HepG2 (cell line): ENCODE data around the gene ARID3C. TPM values are rescaled to one million over a fixed set of nuclear protein-coding genes. Genes with fewer than 3 reads are reported as not detected.

Experiments
- FOXA3 ChIP-seq: IDR thresholded peaks from 2 replicates; pipeline ENCODE4 v1.6.1; 2016; ENCODE audit warnings: missing genetic modification reagents, missing compliant biosample characterization
- GABPB1 ChIP-seq: IDR thresholded peaks from 2 replicates; pipeline ENCODE4 v1.6.1; 2016; ENCODE audit warnings: mild to moderate bottlenecking, missing genetic modification reagents, moderate library complexity, missing compliant biosample characterization
- HOXA7 ChIP-seq: sonication (generic); formaldehyde crosslinking; IDR thresholded peaks from 2 replicates; pipeline ENCODE4 v1.8.1; 2022; ENCODE audit warnings: mild to moderate bottlenecking, missing genetic modification reagents, moderate library complexity
- HOXD1 ChIP-seq: sonication (generic); formaldehyde crosslinking; IDR thresholded peaks from 2 replicates; pipeline ENCODE4 v1.5.0; 2020; ENCODE audit warnings: missing genetic modification reagents
- NCOA5 ChIP-seq: sonication (generic); formaldehyde crosslinking; IDR thresholded peaks from 2 replicates; pipeline ENCODE4 v1.4.0; 2020; ENCODE audit warnings: missing genetic modification reagents
- NCOR1 ChIP-seq: fragments of 200-600 bp; sonication (generic); IDR thresholded peaks from 2 replicates; pipeline ENCODE4 v1.7.0; 2017; ENCODE audit warnings: antibody characterized with exemption, low read length, borderline replicate concordance
- SAFB2 ChIP-seq: sonication (generic); formaldehyde crosslinking; IDR thresholded peaks from 2 replicates; pipeline ENCODE4 v1.5.1; 2020; ENCODE audit warnings: missing genetic modification reagents, low read depth, mild to moderate bottlenecking, borderline replicate concordance
- SCMH1 ChIP-seq: sonication (generic); formaldehyde crosslinking; IDR thresholded peaks from 2 replicates; pipeline ENCODE4 v1.9.0; 2021; ENCODE audit warnings: missing genetic modification reagents, mild to moderate bottlenecking, borderline replicate concordance
- SMAD1 ChIP-seq: sonication (generic); formaldehyde crosslinking; IDR thresholded peaks from 2 replicates; pipeline ENCODE4 v1.4.0; 2020; ENCODE audit warnings: missing genetic modification reagents, low read depth, mild to moderate bottlenecking, borderline replicate concordance
- ZNF292 ChIP-seq: sonication (generic); formaldehyde crosslinking; IDR thresholded peaks from 2 replicates; pipeline ENCODE4 v1.8.1; 2022; ENCODE audit warnings: mild to moderate bottlenecking, low read depth, missing genetic modification reagents, borderline replicate concordance
- ZNF550 ChIP-seq: sonication (generic); formaldehyde crosslinking; IDR thresholded peaks from 2 replicates; pipeline ENCODE4 v1.4.0; 2020; ENCODE audit warnings: mild to moderate bottlenecking, missing genetic modification reagents, borderline replicate concordance
- ZNF558 ChIP-seq: sonication (generic); formaldehyde crosslinking; IDR thresholded peaks from 2 replicates; pipeline ENCODE4 v1.9.0; 2022; ENCODE audit warnings: mild to moderate bottlenecking, missing genetic modification reagents, borderline replicate concordance
- polyA plus RNA-seq, 8 experiments: library from polyadenylated mRNA; depleted of rRNA in 3 of 8; stranded (reverse) in 7 of 8; unstranded in 1 of 8; fragments of >200 nt; fragmentation: Illumina TruSeq in 4 of 8; extraction: Trizol in 4 of 8; gene quantifications; 2 replicates each; pipeline versions ENCODE4 v1.2.1 to v1.2.3, GENCODE V29; 2011 to 2016; ENCODE audit warnings: low read depth in 4 of 8, missing spikeins in 1 of 8, mixed read lengths in 1 of 8; ENCODE audit not compliant: insufficient read depth in 1 of 8
- total RNA-seq, 5 experiments: library from RNA; depleted of rRNA; stranded (reverse); fragments of >200 nt; fragmentation: Illumina TruSeq; extraction: Trizol; gene quantifications; 2 replicates each; pipeline ENCODE4 v1.2.3, GENCODE V29; 2016; ENCODE audit warnings: low read depth in 1 of 5
- TF ChIP-seq, protein P1 (sequence below): IDR thresholded peaks from 2 replicates; pipeline ENCODE4 v1.6.1; 2016; ENCODE audit warnings: missing genetic modification reagents, missing compliant biosample characterization
- TF ChIP-seq, protein P2 (sequence below): sonication (generic); formaldehyde crosslinking; IDR thresholded peaks from 2 replicates; pipeline ENCODE4 v1.5.0; 2020; ENCODE audit warnings: mild to moderate bottlenecking, missing genetic modification reagents, moderate library complexity
- TF ChIP-seq, protein P3 (sequence below): IDR thresholded peaks from 2 replicates; pipeline ENCODE4 v1.6.1; 2016; ENCODE audit warnings: missing compliant biosample characterization, missing genetic modification reagents, borderline replicate concordance
- TF ChIP-seq, protein P4 (sequence below): sonication (generic); formaldehyde crosslinking; IDR thresholded peaks from 2 replicates; pipeline ENCODE4 v1.5.1; 2020; ENCODE audit warnings: mild to moderate bottlenecking, moderate library complexity, missing genetic modification reagents
- TF ChIP-seq, protein P5 (sequence below): IDR thresholded peaks from 2 replicates; pipeline ENCODE4 v1.4.0; 2020; ENCODE audit warnings: mild to moderate bottlenecking, missing genetic modification reagents

ARID3C gene
- total and polyA plus RNA-seq, 2 of the 13 experiments (the other 11 are each of a cell fraction or from before 2014, with no cell fraction given): not detected

DNA sequence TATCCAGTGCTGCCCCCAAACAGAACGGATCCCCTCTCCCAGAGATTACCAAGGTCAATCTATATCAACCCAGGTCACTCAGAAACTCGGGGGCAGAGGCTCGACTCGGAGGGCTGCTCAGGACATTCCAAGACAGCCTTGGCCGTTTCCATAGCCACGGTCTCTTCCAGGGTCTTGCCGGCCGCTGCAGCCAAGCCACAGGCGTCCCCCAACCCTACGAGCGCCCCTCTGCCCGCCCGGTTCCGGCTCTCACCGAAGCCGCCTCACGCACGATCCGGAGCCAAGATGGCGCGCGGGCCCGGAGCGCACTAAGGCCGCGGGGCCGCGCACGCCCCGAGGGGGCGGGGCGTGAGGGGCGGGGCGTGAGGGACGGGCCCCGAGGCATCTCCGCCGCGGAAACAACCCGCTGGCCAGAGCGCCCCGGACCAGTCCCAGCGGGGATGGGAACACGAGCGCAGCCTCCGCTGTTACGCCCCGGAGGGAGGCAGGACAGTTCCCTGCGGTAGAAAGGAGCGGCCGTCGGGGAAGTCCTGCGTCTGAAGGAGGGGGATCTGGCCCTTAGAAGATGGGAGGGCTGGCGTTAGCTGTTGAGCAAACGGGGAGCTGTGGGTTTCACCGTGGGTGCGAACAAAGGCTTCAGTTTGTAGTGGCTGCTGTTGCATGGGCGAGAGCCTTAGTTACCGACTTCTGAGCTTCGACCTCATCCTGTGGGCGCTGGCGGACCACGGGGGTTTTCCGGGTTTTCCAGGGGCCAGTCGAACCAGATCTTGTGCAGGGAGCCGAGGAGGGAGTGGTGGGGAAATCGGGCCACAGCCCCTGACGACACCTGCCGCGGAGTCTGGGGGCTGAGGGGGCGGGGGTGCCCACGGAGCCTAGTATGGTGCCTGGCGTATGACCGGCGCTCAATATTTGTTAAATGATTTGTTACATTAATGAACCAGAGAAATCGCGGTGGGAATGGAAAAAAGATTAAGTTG, 16.8 kb downstream of the ARID3C start, which contains the start of gene RPP25L (continued):
- TF ChIP-seq SCMH1 (no peak), GABPB1 (CRISPR knock-in tag) (peak; percentile 67; the same call in 1 of the 2 replicates), ZNF550 (CRISPR knock-in tag) (no peak), HOXA7 (CRISPR knock-in tag) (no peak), HOXD1 (CRISPR knock-in tag) (peak; percentile 24; the same call in 1 of the 2 replicates), SMAD1 (no peak), FOXA3 (CRISPR knock-in tag) (peak; percentile 23; the same call in 1 of the 2 replicates), NCOR1 (no peak), NCOA5 (CRISPR knock-in tag) (no peak), ZNF292 (CRISPR knock-in tag) (no peak), SAFB2 (CRISPR knock-in tag) (peak; percentile 93), ZNF558 (CRISPR knock-in tag) (no peak)
- TF ChIP-seq, protein P1, sequence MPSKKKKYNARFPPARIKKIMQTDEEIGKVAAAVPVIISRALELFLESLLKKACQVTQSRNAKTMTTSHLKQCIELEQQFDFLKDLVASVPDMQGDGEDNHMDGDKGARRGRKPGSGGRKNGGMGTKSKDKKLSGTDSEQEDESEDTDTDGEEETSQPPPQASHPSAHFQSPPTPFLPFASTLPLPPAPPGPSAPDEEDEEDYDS (CRISPR knock-in tag): peak; percentile 72
- TF ChIP-seq, protein P2, sequence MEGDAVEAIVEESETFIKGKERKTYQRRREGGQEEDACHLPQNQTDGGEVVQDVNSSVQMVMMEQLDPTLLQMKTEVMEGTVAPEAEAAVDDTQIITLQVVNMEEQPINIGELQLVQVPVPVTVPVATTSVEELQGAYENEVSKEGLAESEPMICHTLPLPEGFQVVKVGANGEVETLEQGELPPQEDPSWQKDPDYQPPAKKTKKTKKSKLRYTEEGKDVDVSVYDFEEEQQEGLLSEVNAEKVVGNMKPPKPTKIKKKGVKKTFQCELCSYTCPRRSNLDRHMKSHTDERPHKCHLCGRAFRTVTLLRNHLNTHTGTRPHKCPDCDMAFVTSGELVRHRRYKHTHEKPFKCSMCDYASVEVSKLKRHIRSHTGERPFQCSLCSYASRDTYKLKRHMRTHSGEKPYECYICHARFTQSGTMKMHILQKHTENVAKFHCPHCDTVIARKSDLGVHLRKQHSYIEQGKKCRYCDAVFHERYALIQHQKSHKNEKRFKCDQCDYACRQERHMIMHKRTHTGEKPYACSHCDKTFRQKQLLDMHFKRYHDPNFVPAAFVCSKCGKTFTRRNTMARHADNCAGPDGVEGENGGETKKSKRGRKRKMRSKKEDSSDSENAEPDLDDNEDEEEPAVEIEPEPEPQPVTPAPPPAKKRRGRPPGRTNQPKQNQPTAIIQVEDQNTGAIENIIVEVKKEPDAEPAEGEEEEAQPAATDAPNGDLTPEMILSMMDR (CRISPR knock-in tag): peak; percentile 25; the same call in 1 of the 2 replicates
- TF ChIP-seq, protein P3, sequence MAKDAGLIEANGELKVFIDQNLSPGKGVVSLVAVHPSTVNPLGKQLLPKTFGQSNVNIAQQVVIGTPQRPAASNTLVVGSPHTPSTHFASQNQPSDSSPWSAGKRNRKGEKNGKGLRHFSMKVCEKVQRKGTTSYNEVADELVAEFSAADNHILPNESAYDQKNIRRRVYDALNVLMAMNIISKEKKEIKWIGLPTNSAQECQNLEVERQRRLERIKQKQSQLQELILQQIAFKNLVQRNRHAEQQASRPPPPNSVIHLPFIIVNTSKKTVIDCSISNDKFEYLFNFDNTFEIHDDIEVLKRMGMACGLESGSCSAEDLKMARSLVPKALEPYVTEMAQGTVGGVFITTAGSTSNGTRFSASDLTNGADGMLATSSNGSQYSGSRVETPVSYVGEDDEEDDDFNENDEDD (CRISPR knock-in tag): no peak
- TF ChIP-seq, protein P4, sequence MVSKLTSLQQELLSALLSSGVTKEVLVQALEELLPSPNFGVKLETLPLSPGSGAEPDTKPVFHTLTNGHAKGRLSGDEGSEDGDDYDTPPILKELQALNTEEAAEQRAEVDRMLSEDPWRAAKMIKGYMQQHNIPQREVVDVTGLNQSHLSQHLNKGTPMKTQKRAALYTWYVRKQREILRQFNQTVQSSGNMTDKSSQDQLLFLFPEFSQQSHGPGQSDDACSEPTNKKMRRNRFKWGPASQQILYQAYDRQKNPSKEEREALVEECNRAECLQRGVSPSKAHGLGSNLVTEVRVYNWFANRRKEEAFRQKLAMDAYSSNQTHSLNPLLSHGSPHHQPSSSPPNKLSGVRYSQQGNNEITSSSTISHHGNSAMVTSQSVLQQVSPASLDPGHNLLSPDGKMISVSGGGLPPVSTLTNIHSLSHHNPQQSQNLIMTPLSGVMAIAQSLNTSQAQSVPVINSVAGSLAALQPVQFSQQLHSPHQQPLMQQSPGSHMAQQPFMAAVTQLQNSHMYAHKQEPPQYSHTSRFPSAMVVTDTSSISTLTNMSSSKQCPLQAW (CRISPR knock-in tag): no peak
- TF ChIP-seq, protein P5, sequence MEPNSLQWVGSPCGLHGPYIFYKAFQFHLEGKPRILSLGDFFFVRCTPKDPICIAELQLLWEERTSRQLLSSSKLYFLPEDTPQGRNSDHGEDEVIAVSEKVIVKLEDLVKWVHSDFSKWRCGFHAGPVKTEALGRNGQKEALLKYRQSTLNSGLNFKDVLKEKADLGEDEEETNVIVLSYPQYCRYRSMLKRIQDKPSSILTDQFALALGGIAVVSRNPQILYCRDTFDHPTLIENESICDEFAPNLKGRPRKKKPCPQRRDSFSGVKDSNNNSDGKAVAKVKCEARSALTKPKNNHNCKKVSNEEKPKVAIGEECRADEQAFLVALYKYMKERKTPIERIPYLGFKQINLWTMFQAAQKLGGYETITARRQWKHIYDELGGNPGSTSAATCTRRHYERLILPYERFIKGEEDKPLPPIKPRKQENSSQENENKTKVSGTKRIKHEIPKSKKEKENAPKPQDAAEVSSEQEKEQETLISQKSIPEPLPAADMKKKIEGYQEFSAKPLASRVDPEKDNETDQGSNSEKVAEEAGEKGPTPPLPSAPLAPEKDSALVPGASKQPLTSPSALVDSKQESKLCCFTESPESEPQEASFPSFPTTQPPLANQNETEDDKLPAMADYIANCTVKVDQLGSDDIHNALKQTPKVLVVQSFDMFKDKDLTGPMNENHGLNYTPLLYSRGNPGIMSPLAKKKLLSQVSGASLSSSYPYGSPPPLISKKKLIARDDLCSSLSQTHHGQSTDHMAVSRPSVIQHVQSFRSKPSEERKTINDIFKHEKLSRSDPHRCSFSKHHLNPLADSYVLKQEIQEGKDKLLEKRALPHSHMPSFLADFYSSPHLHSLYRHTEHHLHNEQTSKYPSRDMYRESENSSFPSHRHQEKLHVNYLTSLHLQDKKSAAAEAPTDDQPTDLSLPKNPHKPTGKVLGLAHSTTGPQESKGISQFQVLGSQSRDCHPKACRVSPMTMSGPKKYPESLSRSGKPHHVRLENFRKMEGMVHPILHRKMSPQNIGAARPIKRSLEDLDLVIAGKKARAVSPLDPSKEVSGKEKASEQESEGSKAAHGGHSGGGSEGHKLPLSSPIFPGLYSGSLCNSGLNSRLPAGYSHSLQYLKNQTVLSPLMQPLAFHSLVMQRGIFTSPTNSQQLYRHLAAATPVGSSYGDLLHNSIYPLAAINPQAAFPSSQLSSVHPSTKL (CRISPR knock-in tag): no peak
